GM12892 (cell line): ENCODE measurements around the gene TMEM237.

Experiments used
- DNase-seq: peaks from one replicate; pipeline ENCODE4 v3.0.0; 2011; ENCODE audit not compliant: insufficient read length
- FAIRE-seq: peaks from 2 replicates; lab custom pipeline; 2011; peaks lifted over from hg19 to GRCh38; lab: Jason Lieb, UNC
- POLR2A ChIP-seq: IDR thresholded peaks from 2 replicates; pipeline ENCODE4 v1.6.1; 2011; ENCODE audit warnings: low read depth, low read length, control low read depth
- POLR2AphosphoS5 ChIP-seq: IDR thresholded peaks from 2 replicates; pipeline ENCODE4 v1.6.1; 2011; ENCODE audit warnings: low read depth, low read length, control low read depth
- TAF1 ChIP-seq: IDR thresholded peaks from 2 replicates; pipeline ENCODE4 v1.6.1; 2011; ENCODE audit warnings: low read depth, mild to moderate bottlenecking, control low read depth, low read length, borderline replicate concordance

Gene TMEM237

DNA sequence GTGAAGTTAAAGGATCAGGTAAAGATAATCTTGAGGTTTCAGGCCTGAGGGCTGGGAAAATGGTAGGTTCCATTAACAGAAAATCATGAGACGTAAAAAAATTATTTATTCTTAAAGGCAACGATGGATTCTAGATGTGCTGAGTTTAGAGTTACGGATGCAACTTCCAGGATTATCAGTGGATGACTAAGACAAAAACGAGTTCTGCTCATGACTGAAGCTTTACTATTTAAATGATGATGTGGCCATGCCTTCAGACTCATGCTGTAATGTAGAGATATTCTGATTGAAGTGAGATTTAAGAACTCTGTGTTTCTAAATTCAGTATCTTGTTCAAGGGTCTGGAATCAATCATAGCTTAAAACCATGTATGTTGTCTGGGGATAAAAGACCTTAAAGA is 5.0 kb downstream of the TMEM237 start:
- FAIRE-seq (no peak), DNase-seq (no peak)
- TF ChIP-seq POLR2A, result no peak
- no peak for TF ChIP-seq TAF1
- TF ChIP-seq POLR2AphosphoS5, result no peak

DNA sequence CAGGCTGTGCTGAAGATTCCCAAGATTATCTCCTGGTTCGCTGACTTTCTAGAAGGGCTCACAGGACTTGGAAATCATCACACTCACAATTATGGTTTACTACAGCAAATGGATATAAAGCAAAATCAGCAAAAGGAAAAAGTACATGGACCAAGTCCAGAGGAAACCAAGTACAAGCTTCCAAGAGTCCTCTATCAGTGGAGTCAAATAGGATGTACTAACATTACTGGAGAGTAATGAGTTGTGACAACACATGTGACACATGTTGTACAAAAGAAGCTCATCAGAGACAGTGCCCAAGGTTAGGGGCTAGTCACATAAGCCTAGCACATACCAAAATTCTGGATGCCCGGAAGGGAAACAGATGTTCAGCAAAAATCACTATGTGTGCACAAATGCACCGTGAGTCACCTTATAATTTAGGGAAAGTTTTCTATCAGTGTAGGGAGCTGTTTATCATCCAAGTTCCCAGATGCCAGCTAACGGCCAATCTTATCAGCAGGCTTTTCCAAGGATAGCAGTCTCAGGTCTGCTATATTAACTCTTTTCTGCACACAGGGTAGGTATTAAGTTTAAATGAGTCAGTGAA is 9.5 kb downstream of the TMEM237 start:
- DNase-seq (no peak), FAIRE-seq (no peak)
- no peak for TF ChIP-seq POLR2AphosphoS5
- TF ChIP-seq TAF1, result no peak

DNA sequence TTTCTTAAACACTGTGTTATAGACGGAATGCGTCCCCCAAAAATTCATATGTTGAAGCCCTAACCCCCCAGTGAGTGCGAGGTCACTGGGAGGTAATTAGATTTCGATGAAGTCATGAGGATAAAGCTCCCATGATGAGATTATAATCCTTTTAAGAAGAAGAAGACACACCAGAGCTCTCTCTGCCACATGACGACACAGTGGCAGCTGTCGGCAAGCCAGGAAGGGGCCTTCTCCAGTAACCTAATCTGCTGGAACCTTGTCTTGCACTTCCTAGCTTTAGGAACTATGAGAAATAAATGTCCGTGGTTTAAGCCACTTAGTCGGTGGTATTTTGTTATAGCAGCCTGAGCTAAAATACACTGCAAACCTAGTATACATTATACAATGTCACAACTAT is 12.3 kb downstream of the TMEM237 start:
- DNase-seq (no peak), FAIRE-seq (no peak)
- TF ChIP-seq TAF1 (no peak), POLR2AphosphoS5 (no peak), POLR2A (no peak)

DNA sequence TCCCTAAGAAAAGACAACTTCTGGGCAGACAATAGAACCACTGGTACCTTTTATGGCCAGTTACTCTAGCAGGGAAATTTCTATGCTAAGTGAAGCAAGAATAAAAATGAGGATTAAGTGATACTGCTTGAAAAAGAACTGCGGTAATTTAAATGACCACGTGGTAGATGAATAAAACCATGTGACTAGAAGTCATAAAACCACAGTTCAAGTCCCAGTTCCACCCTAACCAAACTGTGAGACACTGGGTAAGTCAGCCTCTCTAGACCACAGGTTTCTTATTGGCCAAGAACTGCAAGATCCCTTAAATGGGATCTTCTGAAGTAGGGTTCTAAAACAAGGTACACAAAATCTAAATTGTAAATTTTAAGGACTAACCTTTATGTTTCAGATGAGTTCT is 12.7 kb downstream of the TMEM237 start:
- TF ChIP-seq POLR2A (no peak), TAF1 (no peak), POLR2AphosphoS5 (no peak)
- DNase-seq, result no peak
- FAIRE-seq, result no peak

- no peak for FAIRE-seq
- DNase-seq, result no peak
Observed at GRCh38 chr2:201628545-201628944, 14.8 kb downstream of the TMEM237 start.

GRCh38 chr2:201622306-201622970 is 20.9 kb downstream of the TMEM237 start:
- FAIRE-seq, result no peak
- DNase-seq, result no peak
- TF ChIP-seq POLR2A, result no peak
- no peak for TF ChIP-seq TAF1
- TF ChIP-seq POLR2AphosphoS5, result no peak

More at GRCh38 chr2:201628545-201628944, 14.8 kb downstream of the TMEM237 start:
- TF ChIP-seq TAF1 (no peak), POLR2AphosphoS5 (no peak), POLR2A (no peak)

DNA sequence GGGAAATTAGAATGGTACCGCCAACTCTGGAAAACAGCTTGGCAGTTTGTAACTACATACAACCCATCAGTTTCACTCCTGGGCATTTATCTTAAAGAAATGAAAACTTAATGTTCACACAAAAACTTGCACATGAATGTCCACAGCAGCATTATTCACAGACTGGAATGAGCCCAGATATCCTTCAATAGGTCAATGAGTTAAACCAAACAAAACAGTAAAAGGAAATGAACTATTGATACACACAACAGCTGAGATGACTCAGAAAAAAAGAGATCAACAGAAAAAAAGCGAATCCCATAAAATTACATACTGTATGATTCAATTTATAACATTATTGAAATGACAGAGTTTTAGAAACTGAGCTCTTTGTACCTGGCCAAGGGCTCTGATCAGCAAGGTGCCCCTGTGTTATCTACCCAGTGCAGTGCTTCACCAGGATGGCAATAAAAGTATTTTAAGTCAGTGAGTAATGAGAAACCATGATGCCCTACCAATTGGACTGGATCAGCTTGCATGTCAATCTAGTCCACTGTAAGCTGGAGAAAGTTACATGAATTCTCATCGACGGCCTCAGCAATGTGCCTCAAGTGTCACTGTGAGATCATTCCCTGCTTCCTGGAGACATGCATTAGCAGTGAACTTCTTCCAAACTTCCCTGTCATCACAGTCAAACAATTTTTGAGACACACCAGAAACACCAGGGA is 21.9 kb downstream of the TMEM237 start:
- no peak for DNase-seq
- no peak for FAIRE-seq
- TF ChIP-seq TAF1 (no peak), POLR2A (no peak), POLR2AphosphoS5 (no peak)

- FAIRE-seq, result no peak
- no peak for DNase-seq
- TF ChIP-seq POLR2AphosphoS5, result no peak
- TF ChIP-seq POLR2A, result no peak
- TF ChIP-seq TAF1, result no peak
Observed at GRCh38 chr2:201618744-201619662, 24.3 kb downstream of the TMEM237 start.

- DNase-seq, result no peak
- FAIRE-seq, result no peak
- TF ChIP-seq POLR2AphosphoS5 (no peak), POLR2A (no peak)
Observed at GRCh38 chr2:201608021-201608420, 35.3 kb downstream of the TMEM237 start.

DNA sequence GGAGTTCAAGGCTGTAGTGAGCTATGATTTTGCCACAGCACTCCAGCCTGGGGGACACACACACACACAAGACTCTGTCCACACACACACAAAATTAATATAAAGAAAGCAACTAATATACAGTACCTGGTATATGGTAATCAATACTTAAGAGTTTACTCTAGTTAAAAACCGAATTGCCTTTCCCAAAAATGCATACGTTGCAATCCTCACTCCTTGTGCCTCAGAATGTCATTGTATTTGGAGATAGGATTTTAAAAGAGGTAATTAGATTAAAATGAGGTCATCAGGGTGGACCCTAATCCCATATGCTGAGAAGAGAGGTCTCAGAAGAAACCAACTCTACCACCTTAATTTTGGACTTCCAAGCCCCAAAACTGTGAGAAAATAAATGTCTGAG is 35.7 kb downstream of the TMEM237 start:
- TF ChIP-seq TAF1 (no peak), POLR2AphosphoS5 (no peak), POLR2A (no peak)
- FAIRE-seq (no peak), DNase-seq (no peak)

DNA sequence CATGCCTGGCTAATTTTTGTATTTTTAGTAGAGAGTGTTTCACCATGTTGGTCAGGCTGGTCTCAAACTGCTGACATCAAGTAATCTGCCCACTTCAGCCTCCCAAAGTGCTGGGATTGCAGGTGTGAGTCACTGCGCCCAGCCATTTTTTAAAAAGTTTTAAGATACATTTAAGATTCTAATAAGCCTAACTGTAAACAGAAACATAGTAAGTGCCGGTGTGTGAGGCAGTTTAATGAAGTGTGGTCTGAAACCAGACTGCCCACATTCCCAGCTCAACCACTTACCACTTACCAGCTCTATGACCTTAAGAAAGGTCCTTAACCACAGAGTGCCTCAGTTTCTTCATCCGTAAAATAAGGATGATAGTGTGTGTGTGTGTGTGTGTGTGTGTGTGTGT is 42.4 kb downstream of the TMEM237 start:
- DNase-seq (no peak), FAIRE-seq (no peak)
- TF ChIP-seq TAF1 (no peak), POLR2A (no peak), POLR2AphosphoS5 (no peak)
